ENCODE data around the gene PTPN4. TPM values are rescaled to one million over a fixed set of nuclear protein-coding genes. Genes with fewer than 3 reads are reported as not detected.

PTPN4 gene
- total RNA-seq, 1 donor: 20.6 TPM

GRCh38 chr2:119775102-119775501 is 15.4 kb downstream of the PTPN4 start:
- H3K4me3 ChIP-seq (ENCODE audit: low read depth, low read length): no peak overlapping the region
- TF ChIP-seq CTCF (IDR thresholded peaks at IDR 0.05; ENCODE audit: insufficient read depth, low read length): no peak
- DNase-seq (ENCODE audit: low read depth): no peak

- no peak for DNase-seq (ENCODE audit: low read depth)
- H3K4me3 ChIP-seq (ENCODE audit: low read depth, low read length): no peak overlapping the region
- TF ChIP-seq CTCF (IDR thresholded peaks at IDR 0.05; ENCODE audit: insufficient read depth, low read length): no peak
These were observed 22.7 kb downstream of the PTPN4 start for GRCh38 chr2:119782308-119783027.

- no peak for DNase-seq (ENCODE audit: low read depth)
These were observed 25.2 kb downstream of the PTPN4 start for GRCh38 chr2:119784876-119785275.

GRCh38 chr2:119786295-119786694 is 26.6 kb downstream of the PTPN4 start:
- H3K4me3 ChIP-seq (ENCODE audit: low read depth, low read length): no peak overlapping the region
- no peak for TF ChIP-seq CTCF (IDR thresholded peaks at IDR 0.05; ENCODE audit: insufficient read depth, low read length)
- peak; percentile 16 for DNase-seq (ENCODE audit: low read depth)

More at GRCh38 chr2:119784876-119785275, 25.2 kb downstream of the PTPN4 start:
- no peak overlapping the region for H3K4me3 ChIP-seq (ENCODE audit: low read depth, low read length)
- TF ChIP-seq CTCF (IDR thresholded peaks at IDR 0.05; ENCODE audit: insufficient read depth, low read length): no peak

- no peak overlapping the region for H3K4me3 ChIP-seq (ENCODE audit: low read depth, low read length)
- no peak for TF ChIP-seq CTCF (IDR thresholded peaks at IDR 0.05; ENCODE audit: insufficient read depth, low read length)
- DNase-seq (ENCODE audit: low read depth): no peak
These were observed 29.0 kb downstream of the PTPN4 start for GRCh38 chr2:119788752-119789151.

- no peak for TF ChIP-seq CTCF (IDR thresholded peaks at IDR 0.05; ENCODE audit: insufficient read depth, low read length)
- H3K4me3 ChIP-seq (ENCODE audit: low read depth, low read length): no peak overlapping the region
- DNase-seq (ENCODE audit: low read depth): no peak
These were observed 30.7 kb downstream of the PTPN4 start for GRCh38 chr2:119790466-119790865.

GRCh38 chr2:119792907-119793312 is 33.2 kb downstream of the PTPN4 start:
- no peak for TF ChIP-seq CTCF (IDR thresholded peaks at IDR 0.05; ENCODE audit: insufficient read depth, low read length)
- DNase-seq (ENCODE audit: low read depth): no peak
- no peak overlapping the region for H3K4me3 ChIP-seq (ENCODE audit: low read depth, low read length)

All from fibroblast of the aortic adventitia (primary cell).